HepG2 (cell line): ENCODE results near the gene JAKMIP2. TPM values are rescaled to one million over a fixed set of nuclear protein-coding genes. Genes with fewer than 3 reads are reported as not detected.

Source experiments
- ATAC-seq: fragments of 200-7000 bp; cut with Tn5 transposase; 3 replicates; pipeline ENCODE4 v1.9.1; 2020; ENCODE audit warnings: mild to moderate bottlenecking, moderate library complexity
- BruUV-seq: library from RNA; stranded (reverse); fragments of 400-500 nt; replicated peaks from 2 replicates; lab custom pipeline; 2021; lab: Mats Ljungman, UMichigan
- CTCF ChIA-PET: fragments of 300-600 bp; formaldehyde crosslinking; extraction: SDS; loops from one replicate; lab custom pipeline; 2021; ENCODE audit warnings: low total read pairs, inconsistent platforms, low intra/inter-chr PET ratio; lab: Yijun Ruan, JAX
- POLR2A ChIA-PET: fragments of 350-600 bp; sonication (Branson Sonifier 250); formaldehyde crosslinking; loops from one replicate; lab custom pipeline; 2020; ENCODE audit warnings: antibody characterized with exemption, inconsistent platforms; lab: Yijun Ruan, JAX
- DNase-seq: peaks from one replicate; pipeline ENCODE4 v3.0.0-alpha.2; 2015; ENCODE audit warnings: low spot score
- FAIRE-seq: peaks from 3 replicates; lab custom pipeline; 2011; peaks lifted over from hg19 to GRCh38; lab: Jason Lieb, UNC
- H2AFZ ChIP-seq: one replicate; pipeline ENCODE4 v1.6.1; 2011; ENCODE audit warnings: low read length, inconsistent platforms
- H3K27ac ChIP-seq: fragments of 300-600 bp; 3 replicates; pipeline ENCODE4 v1.8.0; 2011; ENCODE audit warnings: mixed run types, mild to moderate bottlenecking, mixed read lengths, low read length, inconsistent platforms; ENCODE audit not compliant: insufficient read depth; ENCODE audit errors: extremely low read length
- H3K27me3 ChIP-seq, 2 experiments: fragments of 200-600 bp in 1 of 2; 2 replicates in 1 of 2; 3 replicates in 1 of 2; pipeline versions ENCODE4 v1.6.0 to v1.8.0; 2011; ENCODE audit warnings: low read length in 2 of 2, mild to moderate bottlenecking in 2 of 2, moderate library complexity in 2 of 2, inconsistent platforms in 1 of 2; ENCODE audit not compliant: insufficient read depth in 2 of 2, control insufficient read depth in 1 of 2
- H3K36me3 ChIP-seq, 2 experiments: fragments of 200-600 bp in 1 of 2; replicated peaks in 1 of 2; 2 replicates in 1 of 2; 3 replicates in 1 of 2; pipeline versions ENCODE4 v1.5.1 to v1.8.0; 2011; ENCODE audit warnings: low read length in 2 of 2, inconsistent platforms in 1 of 2; ENCODE audit not compliant: insufficient read depth in 2 of 2, control insufficient read depth in 1 of 2
- H3K4me1 ChIP-seq: 2 replicates; pipeline ENCODE4 v1.5.1; 2012; ENCODE audit warnings: low read length, inconsistent platforms; ENCODE audit not compliant: insufficient read depth
- H3K4me2 ChIP-seq: 2 replicates; pipeline ENCODE4 v1.6.0; 2011; ENCODE audit warnings: low read depth, low read length, inconsistent platforms
- H3K4me3 ChIP-seq, 3 experiments: fragments of 200-600 bp in 1 of 3; sonication (generic), shearing (Covaris generic) in 1 of 3; replicated peaks in 1 of 3; 2 replicates each; pipeline ENCODE4 v1.5.1; 2011 to 2016; ENCODE audit warnings: low read length in 3 of 3, inconsistent platforms in 2 of 3, low read depth in 2 of 3, mild to moderate bottlenecking in 2 of 3, control low read depth in 1 of 3, mixed read lengths in 1 of 3; ENCODE audit not compliant: insufficient read depth in 1 of 3
- H3K79me2 ChIP-seq: one replicate; pipeline ENCODE4 v1.6.1; 2011; ENCODE audit warnings: low read length, inconsistent platforms; ENCODE audit not compliant: insufficient read depth
- H3K9ac ChIP-seq: 2 replicates; pipeline ENCODE4 v1.6.0; 2011; ENCODE audit warnings: mild to moderate bottlenecking, low read depth, low read length, inconsistent platforms; ENCODE audit not compliant: insufficient read depth
- H3K9me3 ChIP-seq: 2 replicates; pipeline ENCODE4 v1.5.1; 2012; ENCODE audit warnings: mild to moderate bottlenecking, low read length
- H4K20me1 ChIP-seq: 2 replicates; pipeline ENCODE4 v1.6.0; 2011; ENCODE audit warnings: inconsistent platforms, mild to moderate bottlenecking, low read length, moderate library complexity; ENCODE audit not compliant: insufficient read depth
- ARNTL ChIP-seq: sonication (generic); formaldehyde crosslinking; IDR thresholded peaks from 2 replicates; pipeline ENCODE4 v1.4.0; 2020; ENCODE audit warnings: mild to moderate bottlenecking, missing genetic modification reagents
- GATA4 ChIP-seq: sonication (generic); IDR thresholded peaks from 2 replicates; pipeline ENCODE4 v1.6.1; 2016; ENCODE audit warnings: antibody characterized with exemption, low read depth, borderline replicate concordance
- HMGXB4 ChIP-seq, 2 experiments: sonication (generic) in 1 of 2; formaldehyde crosslinking in 1 of 2; IDR thresholded peaks; 2 replicates each; pipeline versions ENCODE4 v1.4.0 to v1.6.1; 2018 to 2020; ENCODE audit warnings: missing genetic modification reagents in 2 of 2, borderline replicate concordance in 1 of 2, low read depth in 1 of 2, mild to moderate bottlenecking in 1 of 2, missing biosample characterization in 1 of 2
- ZBTB7A ChIP-seq: sonication (generic); formaldehyde crosslinking; IDR thresholded peaks from 2 replicates; pipeline ENCODE4 v1.8.0; 2022; ENCODE audit warnings: mild to moderate bottlenecking, missing genetic modification reagents
- ZNF431 ChIP-seq: sonication (generic); formaldehyde crosslinking; IDR thresholded peaks from 2 replicates; pipeline ENCODE4 v1.9.0; 2022; ENCODE audit warnings: missing genetic modification reagents, low read depth, mild to moderate bottlenecking, borderline replicate concordance
- ZNF547 ChIP-seq: sonication (generic); formaldehyde crosslinking; IDR thresholded peaks from 2 replicates; pipeline ENCODE4 v1.5.1; 2020; ENCODE audit warnings: mild to moderate bottlenecking, missing genetic modification reagents
- ZNF816 ChIP-seq: sonication (generic); formaldehyde crosslinking; IDR thresholded peaks from 2 replicates; pipeline ENCODE4 v1.8.0; 2022; ENCODE audit warnings: missing genetic modification reagents, mild to moderate bottlenecking, borderline replicate concordance
- WGBS: methylation state at CpG from one replicate; pipeline ENCODE4 v1.1.6; 2017; ENCODE audit warnings: low lambda C conversion rate; 5-methylcytosine and 5-hydroxymethylcytosine counted together
- in situ Hi-C: cut with HindIII; loops from 2 replicates; pipeline ENCODE4 v1.10.0; 2017; ENCODE audit warnings: low pct_unique_long_range_greater_than_20kb; ENCODE audit not compliant: extremely low pct_ligation_motif_present
- intact Hi-C: fragments of 100-400 bp; cut with micrococcal nuclease; formaldehyde crosslinking; loops from one replicate; pipeline ENCODE4 v1.10.0; 2022; ENCODE audit not compliant: unreplicated experiment
- polyA plus RNA-seq, 8 experiments: library from polyadenylated mRNA; depleted of rRNA in 3 of 8; stranded (reverse) in 7 of 8; unstranded in 1 of 8; fragments of >200 nt; fragmentation: Illumina TruSeq in 4 of 8; extraction: Trizol in 4 of 8; gene quantifications; 2 replicates each; pipeline versions ENCODE4 v1.2.1 to v1.2.3, GENCODE V29; 2011 to 2016; ENCODE audit warnings: low read depth in 4 of 8, missing spikeins in 1 of 8, mixed read lengths in 1 of 8; ENCODE audit not compliant: insufficient read depth in 1 of 8
- total RNA-seq, 5 experiments: library from RNA; depleted of rRNA; stranded (reverse); fragments of >200 nt; fragmentation: Illumina TruSeq; extraction: Trizol; gene quantifications; 2 replicates each; pipeline ENCODE4 v1.2.3, GENCODE V29; 2016; ENCODE audit warnings: low read depth in 1 of 5

Gene JAKMIP2
- total and polyA plus RNA-seq, 2 of the 13 experiments (the other 11 are each of a cell fraction or from before 2014, with no cell fraction given), result 0.04 to 2.1 TPM

GRCh38 chr5:147752033-147752432 lies 30.5 kb downstream of the JAKMIP2 start:
- H2AFZ ChIP-seq, result no peak overlapping the region
- ChIA-PET CTCF (no interaction called here), POLR2A (no interaction called here)
- intact Hi-C loops (no loop called here), in situ Hi-C loops (no loop called here)
- 0% methylated on average over 2 of the region's 2 CpGs for WGBS
- no peaks in the 10 kb centered on the region for H3K79me2 ChIP-seq
- H3K27me3 ChIP-seq, result no peaks in the 10 kb centered on the region
- FAIRE-seq (no peak), DNase-seq (no peak), ATAC-seq (no peak)
- H3K9ac ChIP-seq, result no peak overlapping the region
- H3K4me3 ChIP-seq, result no peak overlapping the region
- H3K36me3 ChIP-seq, result no peaks in the 10 kb centered on the region
- H4K20me1 ChIP-seq, result no peaks in the 10 kb centered on the region
- no TSS peak for BruUV-seq
- H3K27ac ChIP-seq, result no peak overlapping the region
- no peak overlapping the region for H3K4me2 ChIP-seq
- H3K9me3 ChIP-seq, result no peaks in the 10 kb centered on the region
- H3K4me1 ChIP-seq, result no peaks in the 10 kb centered on the region
- no peak for TF ChIP-seq ZNF816
- TF ChIP-seq, all 625 proteins: peak for 0

GRCh38 chr5:147751156-147751830 lies 31.2 kb downstream of the JAKMIP2 start:
- ATAC-seq, result no peak
- no peak for DNase-seq
- WGBS, result 46% methylated on average over 13 of the region's 13 CpGs
- no peaks in the 10 kb centered on the region for H3K79me2 ChIP-seq
- TF ChIP-seq ZNF547 (CRISPR knock-in tag) (no peak), ARNTL (CRISPR knock-in tag) (no peak), HMGXB4 (CRISPR knock-in tag; IDR thresholded peaks at IDR 0.05; ENCODE audit: borderline replicate concordance in 1 of 2, low read depth in 1 of 2) (no peak), ZBTB7A (no peak), GATA4 (no peak), ZNF431 (CRISPR knock-in tag) (no peak), ZNF816 (no peak)
- intact Hi-C loops, result no loop called here
- no peaks in the 10 kb centered on the region for H4K20me1 ChIP-seq
- H3K4me3 ChIP-seq, result no peak overlapping the region
- H3K27ac ChIP-seq, result no peak overlapping the region
- no peaks in the 10 kb centered on the region for H3K9me3 ChIP-seq
- no peaks in the 10 kb centered on the region for H3K4me1 ChIP-seq
- no peak overlapping the region for H3K4me2 ChIP-seq
- POLR2A ChIA-PET, result no interaction called here
- no TSS peak for BruUV-seq
- H3K36me3 ChIP-seq, result no peaks in the 10 kb centered on the region
- CTCF ChIA-PET, result no interaction called here
- no peak for FAIRE-seq
- H3K9ac ChIP-seq, result no peak overlapping the region
- H3K27me3 ChIP-seq, result no peaks in the 10 kb centered on the region
- no peak overlapping the region for H2AFZ ChIP-seq
- in situ Hi-C loops, result no loop called here
